Measurements from ENCODE around the gene ITGAL.

- no peak for TF ChIP-seq CTCF (conservative IDR thresholded peaks at IDR 0.05)
- no peak for TF ChIP-seq EZH2 (IDR thresholded peaks at IDR 0.05; ENCODE audit: low read depth)
Observed at GRCh38 chr16:30484887-30485286, 12.3 kb downstream of the ITGAL start.
